HG02588 (cell line): ENCODE data around the gene ADCY1.

Source experiments
- ATAC-seq: cut with Tn5 transposase; IDR thresholded peaks from one replicate; pipeline ENCODE4 v1.9.1; 2021; ENCODE audit warnings: mild to moderate bottlenecking, moderate library complexity; ENCODE audit not compliant: unreplicated experiment

The ADCY1 gene

GRCh38 chr7:45592230-45592991 is 18.2 kb downstream of the ADCY1 start:
- no peak for ATAC-seq

DNA sequence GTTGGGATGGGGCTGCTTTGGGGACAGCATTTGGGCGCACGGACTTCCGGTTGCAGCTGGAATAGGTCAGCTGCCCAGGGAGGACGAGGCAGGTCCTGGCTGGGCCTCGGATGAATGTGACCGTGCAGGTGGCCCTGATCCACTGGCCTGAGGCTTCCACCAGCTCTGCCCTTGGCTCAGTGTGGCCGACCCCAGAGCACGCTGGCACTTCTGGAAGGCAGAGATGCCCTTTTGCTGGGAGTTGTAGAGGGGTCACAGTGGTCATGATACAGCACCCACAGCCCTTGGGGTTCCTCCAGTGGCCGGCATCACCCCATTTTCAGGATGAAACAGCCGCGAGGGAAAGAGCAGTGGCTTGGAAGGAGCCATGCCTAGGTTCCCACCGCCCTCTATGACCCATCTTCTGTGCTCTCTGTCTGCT is 19.0 kb downstream of the ADCY1 start:
- no peak for ATAC-seq

- ATAC-seq: no peak
These were observed 19.7 kb downstream of the ADCY1 start for GRCh38 chr7:45593877-45594276.

DNA sequence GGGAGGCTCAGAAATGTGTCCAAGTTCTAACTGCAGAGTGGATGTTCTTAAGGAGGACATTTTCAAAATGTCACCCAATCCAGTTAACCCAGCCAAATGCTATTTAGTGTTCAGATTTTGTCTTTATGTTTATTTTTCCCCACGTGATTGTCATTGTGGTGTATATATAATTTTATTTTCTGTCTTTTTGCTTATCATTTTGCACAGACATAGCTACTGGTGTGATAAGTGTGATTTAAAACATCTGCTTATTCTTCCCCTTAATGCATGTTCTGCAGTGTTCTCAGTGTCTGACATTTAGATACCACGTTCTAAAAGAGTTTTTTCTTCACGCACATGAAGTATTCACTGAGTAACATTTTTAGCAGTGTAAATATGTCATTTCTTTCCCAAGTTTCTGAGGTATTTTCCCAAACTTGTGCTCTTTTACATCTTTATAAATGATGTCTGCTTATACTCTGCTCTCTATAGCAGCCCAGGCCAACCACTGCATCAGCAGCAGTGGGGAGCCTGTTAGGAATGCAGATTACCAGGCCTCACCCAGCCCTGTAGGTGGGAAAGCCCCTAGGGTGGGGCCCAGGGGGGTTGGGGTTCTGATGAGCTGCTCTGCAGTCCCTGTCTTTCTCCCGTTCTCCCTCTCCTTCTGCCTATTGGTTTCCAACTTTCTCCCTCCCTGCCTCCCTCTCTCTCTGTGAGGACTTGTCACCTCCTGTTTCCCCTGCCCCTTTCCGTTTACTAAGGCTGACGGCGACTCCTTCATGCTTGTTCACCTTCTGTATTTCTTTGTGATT is 20.8 kb downstream of the ADCY1 start:
- ATAC-seq: no peak

GRCh38 chr7:45595809-45596664 is 21.9 kb downstream of the ADCY1 start:
- no peak for ATAC-seq

DNA sequence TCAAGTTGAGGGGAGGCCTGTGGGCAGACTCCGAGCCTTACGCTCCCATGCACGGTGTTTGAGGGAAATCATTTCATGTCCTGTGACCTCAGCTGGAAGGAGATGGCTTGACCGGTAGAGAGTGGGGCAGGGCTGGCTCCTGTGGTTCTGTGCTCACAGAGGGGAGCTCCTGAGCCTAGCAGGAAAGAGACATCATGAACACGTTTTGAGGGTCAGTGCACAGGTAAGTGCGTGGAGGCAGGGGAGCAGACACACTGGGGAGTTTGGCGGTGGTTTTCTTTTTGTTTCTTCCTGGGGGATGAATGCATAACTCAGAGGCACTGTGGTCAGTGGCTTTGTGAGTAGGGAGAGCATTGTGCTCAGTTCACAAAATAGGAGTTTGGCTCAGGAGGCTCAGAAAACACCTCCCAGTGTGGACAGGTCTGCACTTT is 22.5 kb downstream of the ADCY1 start:
- no peak for ATAC-seq

DNA sequence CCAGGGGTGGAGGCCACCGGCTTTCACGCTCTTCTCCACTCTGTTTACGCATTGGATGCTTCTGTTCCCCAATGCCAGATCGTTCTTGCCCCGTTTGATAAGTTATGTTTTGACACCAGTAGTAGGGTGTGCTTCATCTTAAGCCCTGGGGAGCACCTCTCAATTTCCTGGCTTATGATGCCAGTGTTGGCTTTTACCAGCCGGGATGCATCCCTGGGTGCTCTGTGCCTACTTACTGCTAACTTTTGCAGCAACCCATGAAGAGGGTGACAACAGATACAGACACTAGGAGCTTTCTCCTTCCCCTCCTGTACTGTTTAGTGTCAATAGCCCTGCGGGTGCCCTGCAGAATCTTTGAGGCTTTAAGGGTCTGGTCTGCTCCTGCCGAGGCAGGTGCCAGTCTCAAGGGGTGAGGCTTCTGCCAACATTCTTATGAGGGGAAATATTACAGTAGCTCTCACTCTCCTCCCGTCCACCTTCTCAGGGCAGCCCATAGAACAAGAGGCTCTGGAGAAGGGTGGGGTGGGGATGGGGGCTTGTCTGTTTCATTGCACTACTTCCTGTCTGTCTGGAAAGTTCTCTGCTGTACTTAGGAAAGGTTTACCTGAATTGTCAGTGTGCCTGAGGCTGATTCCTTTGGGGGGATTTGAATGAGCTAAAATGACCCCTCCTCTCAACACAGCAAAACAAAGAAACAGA is 23.3 kb downstream of the ADCY1 start:
- ATAC-seq: no peak

GRCh38 chr7:45598886-45599520 is 24.8 kb downstream of the ADCY1 start:
- no peak for ATAC-seq

DNA sequence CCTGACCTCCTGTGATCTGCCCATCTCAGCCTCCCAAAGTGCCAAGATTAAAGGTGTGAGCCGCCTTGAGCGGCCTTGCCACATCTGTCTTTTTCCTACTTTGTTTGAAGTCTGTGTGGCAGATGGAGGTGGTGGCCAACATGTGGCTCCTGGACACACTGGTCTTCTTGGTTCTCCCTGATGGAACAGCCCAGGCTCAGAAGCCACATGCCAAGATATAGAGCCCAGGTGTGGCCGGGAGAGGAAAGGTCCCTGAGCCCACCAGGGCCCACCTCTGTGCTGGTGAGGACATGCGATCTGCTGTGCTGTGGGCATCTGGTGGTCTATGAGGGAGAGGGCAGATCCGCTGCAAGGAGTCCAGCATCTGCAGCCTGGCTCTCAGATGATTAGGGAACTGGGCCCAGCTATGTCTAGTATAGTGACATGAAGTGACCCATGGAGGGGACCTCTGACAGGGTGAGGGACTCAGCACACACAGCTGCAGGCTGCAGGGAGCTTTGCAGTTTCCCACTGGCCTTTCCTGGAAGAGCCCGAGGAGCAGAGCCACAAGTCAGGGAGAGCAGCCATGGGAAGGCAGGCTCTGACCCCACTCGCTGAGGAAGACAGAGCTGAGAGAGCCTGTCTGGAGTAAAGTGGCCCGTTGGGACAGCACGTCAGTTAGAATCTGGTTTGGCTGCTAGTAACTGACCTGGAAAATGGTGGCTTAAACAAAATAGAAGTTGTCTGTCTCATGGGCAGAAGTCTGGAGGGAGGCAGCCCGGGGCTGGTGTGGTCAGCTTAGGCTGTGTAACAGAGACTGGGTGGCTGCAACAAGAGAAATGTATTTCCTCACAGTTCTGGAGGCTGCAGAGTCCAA is 25.9 kb downstream of the ADCY1 start:
- ATAC-seq: no peak

- no peak for ATAC-seq
These were observed 26.9 kb downstream of the ADCY1 start for GRCh38 chr7:45601094-45601493.

- no peak for ATAC-seq
These were observed 27.8 kb downstream of the ADCY1 start for GRCh38 chr7:45601816-45602540.

GRCh38 chr7:45606050-45606449 is 31.9 kb downstream of the ADCY1 start:
- no peak for ATAC-seq

DNA sequence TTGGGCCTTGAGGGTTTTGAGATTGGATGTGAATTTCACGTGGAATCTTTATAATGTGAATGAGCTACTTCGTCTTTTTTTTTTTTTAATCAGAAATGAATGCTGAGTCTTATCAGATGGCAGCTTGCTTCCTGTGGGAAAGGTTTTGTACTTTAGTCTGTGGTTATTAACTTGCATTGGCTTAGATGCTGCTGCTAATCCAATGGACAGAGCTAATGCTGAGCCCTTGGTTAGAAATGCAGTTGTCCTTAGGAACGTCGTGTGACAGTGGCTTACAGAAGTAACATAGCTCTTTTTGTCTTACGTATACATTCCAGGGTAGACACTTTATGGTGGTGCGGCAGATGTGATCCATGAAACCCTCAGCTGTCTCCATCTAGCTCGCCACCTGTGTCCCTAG is 32.8 kb downstream of the ADCY1 start:
- ATAC-seq: no peak

GRCh38 chr7:45609180-45609579 is 35.0 kb downstream of the ADCY1 start:
- ATAC-seq: no peak

- no peak for ATAC-seq
These were observed 35.9 kb downstream of the ADCY1 start for GRCh38 chr7:45610019-45610418.

GRCh38 chr7:45610660-45611299 is 36.6 kb downstream of the ADCY1 start:
- no peak for ATAC-seq

DNA sequence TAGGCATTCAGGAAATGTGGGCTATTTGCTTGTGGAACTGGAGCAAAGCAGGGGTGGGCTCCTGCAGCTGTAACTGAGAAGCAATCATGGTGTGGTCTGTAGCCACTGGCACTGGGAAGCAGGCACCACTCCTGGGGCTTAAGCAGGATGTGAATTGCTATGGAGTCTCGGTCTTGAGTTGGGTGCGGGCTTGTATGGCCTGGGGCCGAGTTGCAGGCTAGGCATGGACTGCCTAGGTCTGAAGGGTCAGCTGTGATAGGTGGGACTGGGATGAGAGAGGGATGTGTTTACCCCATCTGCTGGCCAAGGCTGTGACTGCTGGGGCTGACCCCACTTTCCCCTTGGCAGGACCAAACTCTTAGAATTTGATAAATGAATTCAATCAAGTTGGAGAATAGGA is 43.0 kb downstream of the ADCY1 start:
- ATAC-seq: no peak

DNA sequence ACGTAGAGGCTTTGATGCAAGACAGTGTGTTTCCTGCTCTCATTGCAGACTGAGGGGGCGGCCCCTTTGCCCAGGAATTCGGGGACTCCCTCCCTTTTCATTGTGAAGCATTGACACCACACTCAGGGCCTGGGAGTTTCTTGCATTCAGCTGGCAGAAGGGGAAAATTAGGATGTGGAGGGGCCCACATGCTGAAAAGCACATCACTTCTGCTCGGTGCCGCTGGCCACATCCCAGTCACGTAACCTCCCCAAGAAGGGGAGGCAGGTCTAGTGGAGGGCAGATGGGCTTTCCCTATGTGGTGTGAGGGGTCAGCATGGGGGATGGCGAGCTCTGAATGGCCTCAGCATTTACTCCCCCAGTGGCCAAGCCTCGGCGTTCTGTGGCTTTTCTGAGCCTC is 47.9 kb downstream of the ADCY1 start:
- no peak for ATAC-seq
